HUES48 (cell line): ENCODE results near the gene CCDC197.

Experiments
- H3K27ac ChIP-seq: one replicate; pipeline ENCODE4 v1.7.0; 2013; ENCODE audit warnings: low read depth, low read length, inconsistent platforms
- H3K27me3 ChIP-seq: 2 replicates; pipeline ENCODE4 v1.6.1; 2013; ENCODE audit warnings: mild to moderate bottlenecking, low read length; ENCODE audit not compliant: control insufficient read depth, insufficient read depth
- H3K36me3 ChIP-seq: 2 replicates; pipeline ENCODE4 v1.6.1; 2013; ENCODE audit warnings: low read length; ENCODE audit not compliant: control insufficient read depth, insufficient read depth
- H3K4me1 ChIP-seq: 2 replicates; pipeline ENCODE4 v1.6.1; 2013; ENCODE audit warnings: mild to moderate bottlenecking, low read length; ENCODE audit not compliant: control insufficient read depth, insufficient read depth
- H3K4me3 ChIP-seq: 2 replicates; pipeline ENCODE4 v1.5.1; 2013; ENCODE audit warnings: mild to moderate bottlenecking, low read depth, low read length
- H3K9ac ChIP-seq: 2 replicates; pipeline ENCODE4 v1.6.1; 2013; ENCODE audit warnings: mild to moderate bottlenecking, low read depth, low read length, moderate library complexity
- H3K9me3 ChIP-seq: 2 replicates; pipeline ENCODE4 v1.6.1; 2013; ENCODE audit warnings: low read length; ENCODE audit not compliant: control insufficient read depth, insufficient read depth

The CCDC197 gene

GRCh38 chr14:94028450-94028826 lies 31.3 kb downstream of the CCDC197 start:
- no peak overlapping the region for H3K4me3 ChIP-seq
- H3K27me3 ChIP-seq = no peaks in the 10 kb centered on the region
- no peaks in the 10 kb centered on the region for H3K9me3 ChIP-seq
- H3K4me1 ChIP-seq = no peaks in the 10 kb centered on the region
- H3K36me3 ChIP-seq = no peaks in the 10 kb centered on the region
- H3K9ac ChIP-seq = no peak overlapping the region
- H3K27ac ChIP-seq = no peak overlapping the region

DNA sequence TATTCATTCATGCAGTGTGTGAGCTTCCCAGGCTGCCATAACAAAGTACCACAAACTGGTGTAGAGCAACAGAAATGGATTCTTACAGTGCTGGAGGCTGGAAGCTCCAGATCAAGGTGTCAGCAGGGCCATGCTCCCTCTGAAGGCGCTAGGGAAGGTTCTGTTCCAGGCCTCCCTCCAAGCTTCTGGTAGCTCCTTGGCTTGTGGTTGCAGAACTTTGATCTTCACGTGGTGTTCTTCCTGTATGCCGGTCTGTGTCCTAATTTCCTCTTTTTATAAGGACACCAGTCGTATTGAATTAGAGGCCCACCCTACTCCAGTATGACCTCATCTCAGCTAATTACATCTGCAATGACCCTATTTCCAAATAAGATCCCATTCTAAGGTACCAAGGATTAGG lies 32.2 kb downstream of the CCDC197 start:
- Histone ChIP-seq H3K27ac (no peak overlapping the region), H3K4me1 (no peaks in the 10 kb centered on the region), H3K27me3 (no peaks in the 10 kb centered on the region), H3K36me3 (no peaks in the 10 kb centered on the region), H3K9me3 (no peaks in the 10 kb centered on the region), H3K9ac (no peak overlapping the region), H3K4me3 (no peak overlapping the region)

GRCh38 chr14:94029671-94030203 lies 32.6 kb downstream of the CCDC197 start:
- 0 out of 2 replicates have a peak, but pooled peaks cover 3% of the 10 kb centered on the region for H3K4me1 ChIP-seq
- H3K9me3 ChIP-seq = no peaks in the 10 kb centered on the region; the same call in 1 of the 2 replicates
- no peak overlapping the region for H3K4me3 ChIP-seq
- no peaks in the 10 kb centered on the region for H3K36me3 ChIP-seq
- no peak overlapping the region for H3K9ac ChIP-seq
- no peak overlapping the region for H3K27ac ChIP-seq
- H3K27me3 ChIP-seq = no peaks in the 10 kb centered on the region

- Histone ChIP-seq H3K9ac (no peak overlapping the region), H3K27me3 (no peaks in the 10 kb centered on the region), H3K9me3 (no peaks in the 10 kb centered on the region; the same call in 1 of the 2 replicates), H3K36me3 (no peaks in the 10 kb centered on the region), H3K27ac (no peak overlapping the region), H3K4me1 (0 out of 2 replicates have a peak, but pooled peaks cover 3% of the 10 kb centered on the region), H3K4me3 (no peak overlapping the region)
Measured at GRCh38 chr14:94030571-94030970, 33.5 kb downstream of the CCDC197 start.

GRCh38 chr14:94031161-94031882 lies 34.2 kb downstream of the CCDC197 start:
- Histone ChIP-seq H3K36me3 (no peaks in the 10 kb centered on the region), H3K9me3 (no peaks in the 10 kb centered on the region; the same call in 1 of the 2 replicates), H3K27ac (no peak overlapping the region), H3K27me3 (no peaks in the 10 kb centered on the region), H3K9ac (no peak overlapping the region), H3K4me1 (0 out of 2 replicates have a peak, but pooled peaks cover 3% of the 10 kb centered on the region), H3K4me3 (no peak overlapping the region)

DNA sequence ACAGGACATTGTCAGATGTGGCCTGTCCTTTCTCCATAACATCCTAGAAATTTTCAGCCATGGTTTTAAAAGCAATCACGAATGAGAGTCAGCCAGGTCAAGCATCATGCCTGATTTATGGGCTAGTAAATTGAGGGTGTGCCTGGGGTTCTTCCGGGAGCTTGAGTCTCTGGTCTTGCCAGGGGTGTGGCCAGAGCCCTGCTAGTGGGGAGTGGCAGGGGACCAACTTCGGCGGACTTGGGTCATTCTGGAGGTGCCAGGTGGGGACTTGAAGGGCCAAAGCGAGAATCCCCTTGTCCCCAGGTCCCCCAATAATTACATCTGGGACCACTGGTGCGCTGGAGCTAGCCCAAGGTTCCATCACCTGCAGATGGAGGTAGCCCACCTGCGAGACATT lies 34.8 kb downstream of the CCDC197 start:
- H3K4me1 ChIP-seq = 0 out of 2 replicates have a peak, but pooled peaks cover 3% of the 10 kb centered on the region
- H3K27ac ChIP-seq = no peak overlapping the region
- no peak overlapping the region for H3K4me3 ChIP-seq

DNA sequence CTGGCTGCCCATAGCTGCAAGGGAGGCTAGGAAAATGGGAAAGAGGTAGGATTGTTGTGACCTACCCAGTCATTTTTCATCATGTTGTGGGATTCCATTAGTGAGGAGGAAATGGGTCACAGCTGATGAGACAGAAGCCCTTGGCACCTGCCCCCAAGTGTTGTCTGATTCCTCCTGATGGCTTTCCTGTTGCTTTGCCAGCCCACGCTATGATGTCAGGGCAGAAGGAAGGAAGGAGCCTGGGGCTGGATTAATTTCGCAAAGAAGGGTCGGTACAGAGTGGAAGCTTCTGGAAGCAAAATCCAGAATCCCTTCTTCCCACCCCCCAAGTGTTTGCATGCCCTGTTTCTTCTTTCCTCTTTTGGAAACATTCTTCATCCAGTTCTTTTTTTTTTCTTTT lies 37.8 kb downstream of the CCDC197 start:
- H3K4me3 ChIP-seq = no peak overlapping the region
- H3K4me1 ChIP-seq = 0 out of 2 replicates have a peak, but pooled peaks cover 3% of the 10 kb centered on the region
- no peaks in the 10 kb centered on the region for H3K27me3 ChIP-seq
- H3K9me3 ChIP-seq = no peaks in the 10 kb centered on the region; the same call in 1 of the 2 replicates
- H3K27ac ChIP-seq = no peak overlapping the region
- 0 out of 2 replicates have a peak, but pooled peaks cover 3% of the 10 kb centered on the region for H3K36me3 ChIP-seq
- no peak overlapping the region for H3K9ac ChIP-seq

More for the DNA sequence above, 34.8 kb downstream of the CCDC197 start:
- Histone ChIP-seq H3K27me3 (no peaks in the 10 kb centered on the region), H3K9me3 (no peaks in the 10 kb centered on the region; the same call in 1 of the 2 replicates), H3K36me3 (no peaks in the 10 kb centered on the region), H3K9ac (no peak overlapping the region)

GRCh38 chr14:94036313-94037167 lies 39.4 kb downstream of the CCDC197 start:
- H3K9ac ChIP-seq = no peak overlapping the region
- 0 out of 2 replicates have a peak, but pooled peaks cover 3% of the 10 kb centered on the region for H3K36me3 ChIP-seq
- H3K4me1 ChIP-seq = 0 out of 2 replicates have a peak, but pooled peaks cover 3% of the 10 kb centered on the region
- H3K27ac ChIP-seq = no peak overlapping the region
- no peaks in the 10 kb centered on the region; the same call in 1 of the 2 replicates for H3K9me3 ChIP-seq
- H3K27me3 ChIP-seq = no peaks in the 10 kb centered on the region
- no peak overlapping the region for H3K4me3 ChIP-seq

DNA sequence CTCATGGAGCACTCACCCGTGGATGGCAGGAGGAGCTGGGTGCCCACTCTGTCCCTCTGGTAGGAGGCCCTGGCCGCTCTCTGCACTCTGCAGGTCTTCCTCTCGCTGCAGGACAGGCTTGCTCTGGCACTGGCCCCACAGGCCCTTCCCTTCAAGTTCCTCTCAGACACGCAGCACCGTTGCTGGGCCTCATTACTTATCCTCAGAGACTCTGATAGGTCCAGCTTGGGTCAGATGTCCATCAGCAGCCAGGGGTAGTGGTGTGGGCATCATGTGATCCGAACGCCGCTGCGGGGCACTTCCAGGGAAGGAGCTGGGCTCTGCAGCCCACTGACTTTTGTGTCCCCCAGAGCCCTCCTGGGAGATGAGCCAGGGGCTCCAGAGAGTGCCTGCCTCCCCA lies 40.9 kb downstream of the CCDC197 start:
- Histone ChIP-seq H3K9ac (no peak overlapping the region), H3K27ac (no peak overlapping the region), H3K27me3 (no peaks in the 10 kb centered on the region), H3K4me1 (0 out of 2 replicates have a peak, but pooled peaks cover 3% of the 10 kb centered on the region), H3K9me3 (no peaks in the 10 kb centered on the region; the same call in 1 of the 2 replicates), H3K36me3 (0 out of 2 replicates have a peak, but pooled peaks cover 3% of the 10 kb centered on the region), H3K4me3 (no peak overlapping the region)

- Histone ChIP-seq H3K9me3 (no peaks in the 10 kb centered on the region; the same call in 1 of the 2 replicates), H3K27ac (no peak overlapping the region), H3K36me3 (0 out of 2 replicates have a peak, but pooled peaks cover 3% of the 10 kb centered on the region), H3K27me3 (no peaks in the 10 kb centered on the region), H3K4me1 (0 out of 2 replicates have a peak, but pooled peaks cover 3% of the 10 kb centered on the region), H3K4me3 (no peak overlapping the region), H3K9ac (no peak overlapping the region)
Measured at GRCh38 chr14:94038510-94038909, 41.4 kb downstream of the CCDC197 start.
